ENCODE data around the gene NDRG3. TPM values are rescaled to one million over a fixed set of nuclear protein-coding genes. Genes with fewer than 3 reads are reported as not detected.
"Not testable (repeated sequence)": the region's sequence is repeated elsewhere in the genome, so short reads cannot be mapped to it uniquely, and the experiment has no call there.

The NDRG3 gene
- total RNA-seq, 1 donor from 2014 or later: 34.4 TPM

DNA sequence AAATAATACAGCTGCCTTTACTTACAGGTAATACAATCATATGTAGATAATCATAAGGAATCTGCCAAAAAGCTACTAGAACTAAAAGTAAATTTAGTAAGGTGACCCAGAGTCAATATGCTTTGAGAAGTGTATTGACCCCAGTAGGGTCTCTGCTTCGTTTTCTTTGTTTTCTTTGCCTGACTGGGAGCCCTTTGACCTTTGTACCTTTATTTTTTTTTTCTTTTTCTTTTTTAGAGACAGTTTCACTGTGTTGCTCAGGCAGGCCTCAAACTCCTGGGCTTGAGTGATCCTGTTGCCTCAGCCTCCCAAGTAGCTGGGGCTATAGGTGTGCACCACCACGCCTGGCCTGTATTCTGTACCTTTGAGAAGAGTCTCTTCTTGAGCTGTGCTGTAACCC is 122.4 kb downstream of the NDRG3 start:
- H3K27me3 ChIP-seq (ENCODE audit: low read depth): no peaks in the 10 kb centered on the region
- H3K27ac ChIP-seq (replicated peaks): no peak overlapping the region
- DNase-seq: no peak
- H3K36me3 ChIP-seq: no peaks in the 10 kb centered on the region
- no peak overlapping the region for H3K4me3 ChIP-seq
- H3K4me1 ChIP-seq: peaks cover 11% of the 10 kb centered on the region
- intact Hi-C loops (cut with micrococcal nuclease): no loop called here
- H3K9me3 ChIP-seq (replicated peaks): no peaks in the 10 kb centered on the region
- TF ChIP-seq CTCF (IDR thresholded peaks at IDR 0.05; ENCODE audit: borderline replicate concordance): no peak

- Histone ChIP-seq H3K36me3 (no peaks in the 10 kb centered on the region), H3K27me3 (ENCODE audit: low read depth) (no peaks in the 10 kb centered on the region), H3K9me3 (replicated peaks) (no peaks in the 10 kb centered on the region), H3K4me3 (no peak overlapping the region), H3K27ac (replicated peaks) (no peak overlapping the region), H3K4me1 (peaks cover 11% of the 10 kb centered on the region)
- intact Hi-C loops (cut with micrococcal nuclease): no loop called here
- TF ChIP-seq CTCF (IDR thresholded peaks at IDR 0.05; ENCODE audit: borderline replicate concordance): no peak
- no peak for DNase-seq
Measured at GRCh38 chr20:36620917-36621316, 125.0 kb downstream of the NDRG3 start.

DNA sequence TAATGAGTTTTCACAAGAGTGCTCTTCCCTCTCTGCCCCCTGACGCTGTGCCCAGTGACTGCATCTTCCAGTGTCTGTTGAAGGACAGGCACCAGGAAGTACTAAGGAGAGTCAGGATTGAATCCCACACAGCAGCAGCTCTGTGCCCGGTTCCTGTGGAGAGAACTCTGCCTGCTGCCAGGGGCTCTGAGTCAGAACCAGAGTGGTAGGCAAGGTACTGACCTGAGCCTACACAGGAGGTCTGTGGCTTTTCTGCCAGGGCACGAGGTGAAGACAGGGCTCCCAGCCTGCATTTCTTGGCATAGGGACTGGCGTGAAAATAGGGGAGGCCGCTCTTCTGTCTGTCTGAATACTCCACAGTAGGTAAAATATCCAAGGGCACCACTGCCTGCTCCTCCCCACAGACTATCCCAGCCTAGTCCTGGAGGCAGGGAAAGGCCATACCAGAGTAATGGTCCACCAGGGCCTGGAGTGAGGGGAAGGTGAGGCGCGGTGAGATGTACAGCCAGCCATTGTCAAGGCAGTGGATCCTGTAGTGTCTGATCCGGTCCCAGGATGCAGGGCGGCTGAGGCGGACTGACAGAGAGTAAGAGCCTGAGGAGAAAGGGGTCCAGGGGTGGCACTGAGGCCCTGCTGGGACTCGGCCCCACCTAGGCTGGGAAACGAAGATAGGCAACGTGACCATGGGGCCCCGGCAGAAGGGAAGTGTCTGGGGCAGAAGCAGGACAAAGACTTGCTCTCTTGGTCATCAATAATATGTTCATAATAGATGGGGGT is 130.9 kb downstream of the NDRG3 start:
- no peak overlapping the region for H3K4me3 ChIP-seq
- DNase-seq: no peak
- TF ChIP-seq CTCF (IDR thresholded peaks at IDR 0.05; ENCODE audit: borderline replicate concordance): no peak
- H3K36me3 ChIP-seq: peaks cover 54% of the 10 kb centered on the region
- H3K27me3 ChIP-seq (ENCODE audit: low read depth): no peaks in the 10 kb centered on the region
- no peak overlapping the region for H3K27ac ChIP-seq (replicated peaks)
- intact Hi-C loops (cut with micrococcal nuclease): no loop called here
- no peaks in the 10 kb centered on the region for H3K9me3 ChIP-seq (replicated peaks)
- H3K4me1 ChIP-seq: no peaks in the 10 kb centered on the region

- DNase-seq: no peak
- no peak overlapping the region for H3K4me3 ChIP-seq
- H3K27me3 ChIP-seq (ENCODE audit: low read depth): no peaks in the 10 kb centered on the region
- no peak overlapping the region for H3K27ac ChIP-seq (replicated peaks)
- H3K9me3 ChIP-seq (replicated peaks): no peaks in the 10 kb centered on the region
- no peaks in the 10 kb centered on the region for H3K4me1 ChIP-seq
- peaks cover 61% of the 10 kb centered on the region for H3K36me3 ChIP-seq
- intact Hi-C loops (cut with micrococcal nuclease): no loop called here
- TF ChIP-seq CTCF (IDR thresholded peaks at IDR 0.05; ENCODE audit: borderline replicate concordance): no peak
Measured at GRCh38 chr20:36613974-36614373, 131.9 kb downstream of the NDRG3 start.

- Histone ChIP-seq H3K9me3 (replicated peaks) (no peaks in the 10 kb centered on the region), H3K36me3 (peaks cover 74% of the 10 kb centered on the region), H3K4me1 (peaks cover 16% of the 10 kb centered on the region), H3K27me3 (ENCODE audit: low read depth) (no peaks in the 10 kb centered on the region), H3K4me3 (no peak overlapping the region), H3K27ac (replicated peaks) (no peak overlapping the region)
- no peak for TF ChIP-seq CTCF (IDR thresholded peaks at IDR 0.05; ENCODE audit: borderline replicate concordance)
- no peak for DNase-seq
- intact Hi-C loops (cut with micrococcal nuclease): no loop called here
Measured at GRCh38 chr20:36611625-36612024, 134.3 kb downstream of the NDRG3 start.

DNA sequence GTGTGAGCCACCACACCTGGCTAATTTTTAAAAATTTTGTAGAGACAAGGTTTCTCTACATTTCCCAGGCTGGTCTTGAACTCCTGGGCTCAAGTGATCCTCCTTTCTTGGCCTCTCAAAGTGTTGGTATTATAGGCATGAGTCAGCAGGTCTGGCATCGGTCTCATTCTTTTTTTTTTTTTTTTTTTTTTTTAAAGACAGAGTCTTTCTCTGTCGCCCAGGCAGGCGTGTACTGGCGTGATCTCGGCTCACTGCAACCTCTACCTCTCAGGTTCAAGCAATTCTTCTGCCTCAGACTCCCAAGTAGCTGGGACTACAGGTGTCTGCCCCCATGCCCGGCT is 137.5 kb downstream of the NDRG3 start:
- not testable (repeated sequence) for H3K27me3 ChIP-seq (ENCODE audit: low read depth); H3K27ac ChIP-seq (replicated peaks)

More for the DNA sequence above, 137.5 kb downstream of the NDRG3 start:
- H3K9me3 ChIP-seq (replicated peaks); intact Hi-C loops (cut with micrococcal nuclease); H3K4me3 ChIP-seq; DNase-seq: not testable (repeated sequence)
- Histone ChIP-seq H3K4me1 (peaks cover 35% of the 10 kb centered on the region), H3K36me3 (peaks cover 55% of the 10 kb centered on the region)

Measured in left ventricle myocardium inferior (tissue), 1 donor.